ENCODE data around the gene MUCL1. TPM values are rescaled to one million over a fixed set of nuclear protein-coding genes. Genes with fewer than 3 reads are reported as not detected.

MUCL1 gene
- total RNA-seq, 1 donor = not detected

- no peak for DNase-seq (ENCODE audit: low read depth in 2 of 3, low spot score in 2 of 3)
These were observed 37.6 kb downstream of the MUCL1 start for GRCh38 chr12:54891717-54892478.

Other genes with a start within 250 kb of the MUCL1 start
- gene LACRT, start 219.6 kb upstream of the MUCL1 start, total RNA-seq = not detected
- not detected for gene DCD, start 206.2 kb upstream of the MUCL1 start, total RNA-seq
- gene TESPA1, start 130.2 kb downstream of the MUCL1 start, total RNA-seq = 342 TPM
- gene NEUROD4, start 165.5 kb downstream of the MUCL1 start, total RNA-seq = not detected